HG02642 (cell line): ENCODE data around the gene ASZ1.

Experiments used
- ATAC-seq: cut with Tn5 transposase; IDR thresholded peaks from one replicate; pipeline ENCODE4 v1.9.1; 2021; ENCODE audit warnings: mild to moderate bottlenecking; ENCODE audit not compliant: unreplicated experiment, poor library complexity

Gene ASZ1

DNA sequence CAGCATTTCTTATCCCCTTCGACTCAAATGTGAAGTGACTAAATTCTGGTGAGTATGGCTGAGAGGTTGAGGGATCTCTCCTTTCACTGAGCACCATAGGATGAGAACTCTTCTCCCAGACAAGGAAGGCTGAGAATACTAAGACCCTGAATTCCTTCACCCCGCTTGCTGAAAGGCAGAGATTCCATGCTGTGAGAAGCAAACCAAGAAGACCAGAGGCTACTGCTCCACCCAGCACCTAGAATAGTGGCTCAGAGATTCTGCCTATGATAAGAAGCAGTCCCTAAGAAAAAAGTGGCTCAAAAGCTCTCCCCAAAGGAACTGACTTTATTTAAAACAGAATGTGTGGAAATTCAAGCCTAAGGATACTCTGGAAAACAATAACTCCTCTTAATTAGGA, 77.7 kb downstream of the ASZ1 start:
- ATAC-seq: no peak

- ATAC-seq: peak; percentile 92
Measured at GRCh38 chr7:117347962-117348672, 79.2 kb downstream of the ASZ1 start.

DNA sequence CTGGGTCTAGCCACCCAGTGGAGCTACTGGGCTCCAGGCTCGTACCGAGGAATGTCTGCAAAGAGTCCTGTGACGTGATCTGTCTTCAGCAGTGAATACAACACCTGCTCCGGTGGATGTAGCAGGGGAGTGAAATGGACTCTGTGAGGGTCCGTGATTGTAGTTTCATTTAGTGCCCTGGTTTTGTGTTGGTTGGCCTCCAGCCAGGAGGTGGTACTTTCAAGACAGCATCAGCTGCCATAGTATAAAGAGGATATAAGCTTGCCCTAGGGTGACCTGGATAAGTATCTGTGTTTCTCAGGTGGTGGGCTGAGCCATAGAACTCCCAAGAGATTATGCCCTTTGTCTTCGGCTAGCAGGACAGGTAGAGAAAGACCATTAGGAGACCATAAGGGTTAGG, 79.8 kb downstream of the ASZ1 start:
- ATAC-seq: peak; percentile 21

- ATAC-seq: no peak
Measured at GRCh38 chr7:117346161-117346560, 81.1 kb downstream of the ASZ1 start.

- no peak for ATAC-seq
Measured at GRCh38 chr7:117338020-117338419, 89.3 kb downstream of the ASZ1 start.

GRCh38 chr7:117333168-117333567, 94.1 kb downstream of the ASZ1 start:
- ATAC-seq: no peak

GRCh38 chr7:117332031-117332430, 95.3 kb downstream of the ASZ1 start:
- ATAC-seq: no peak

GRCh38 chr7:117325836-117326235, 101.5 kb downstream of the ASZ1 start:
- no peak for ATAC-seq

- no peak for ATAC-seq
Measured at GRCh38 chr7:117324960-117325359, 102.3 kb downstream of the ASZ1 start.

DNA sequence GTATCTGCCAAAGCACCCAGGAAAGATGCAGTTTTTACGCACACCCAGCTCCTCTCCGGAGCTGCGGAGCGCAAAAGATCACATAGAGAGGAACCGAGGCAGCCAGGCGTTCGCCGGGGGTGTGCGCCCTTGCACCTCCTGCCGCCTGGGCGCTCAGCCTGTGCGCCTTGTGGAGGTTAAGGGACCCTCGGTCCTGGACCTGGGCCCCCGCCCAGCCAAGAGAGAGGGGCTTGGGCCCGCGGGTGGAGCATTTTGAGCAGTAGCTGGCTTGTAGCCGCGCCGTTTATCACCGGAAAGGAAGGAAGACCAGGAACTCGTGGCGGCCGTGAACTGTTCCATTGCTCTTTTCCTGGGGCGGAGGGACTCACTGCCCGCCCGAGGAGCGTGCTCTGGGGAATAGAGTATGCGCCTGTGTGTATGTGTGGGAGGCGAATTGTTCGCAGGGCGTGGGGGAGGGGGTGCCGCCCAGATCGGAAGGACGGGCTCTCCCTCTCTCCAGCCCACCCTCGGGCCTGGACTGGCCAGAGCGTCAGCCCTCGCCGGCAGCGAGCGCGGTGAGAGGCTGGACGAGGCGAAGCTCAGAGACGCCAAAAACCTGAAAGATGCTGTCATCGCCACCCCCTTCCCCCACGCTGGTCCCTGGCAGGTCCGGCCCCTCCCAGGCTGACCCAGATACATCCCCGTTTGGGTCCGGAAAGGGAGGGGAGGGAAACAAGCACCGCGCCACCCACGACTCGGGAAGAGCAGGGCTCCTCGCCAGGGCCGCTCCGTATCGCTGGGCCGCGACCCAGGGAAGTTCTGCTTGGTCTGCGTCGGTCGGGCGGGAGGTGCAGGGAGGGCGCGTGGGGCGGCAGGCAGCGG, 103.2 kb downstream of the ASZ1 start:
- ATAC-seq: no peak

DNA sequence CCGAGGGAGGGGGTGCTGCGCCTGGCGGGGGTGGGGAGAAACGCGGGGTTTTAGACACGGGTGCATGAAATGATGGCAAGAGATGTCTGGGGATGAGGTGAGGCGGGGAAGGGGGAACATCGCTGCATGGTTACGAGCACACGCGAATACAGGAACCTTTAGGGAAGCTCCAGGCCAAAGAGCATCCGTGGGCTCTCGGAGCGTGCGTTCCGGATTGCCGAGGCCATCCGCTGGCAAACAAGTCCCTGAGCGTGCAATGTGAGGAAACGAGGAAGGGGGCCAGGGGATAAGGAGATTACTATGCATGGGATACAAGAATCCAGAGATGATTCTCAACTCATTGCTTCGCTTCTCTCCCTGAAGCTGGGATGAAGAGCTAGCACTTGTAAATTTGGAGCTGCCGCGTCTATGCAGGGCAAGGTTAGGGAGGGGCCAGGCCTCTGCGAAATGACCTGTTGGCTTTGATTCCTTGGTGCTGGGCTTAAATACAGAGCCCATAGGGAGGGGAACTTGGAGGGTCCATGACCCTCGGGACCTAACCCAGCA, 103.9 kb downstream of the ASZ1 start:
- ATAC-seq: no peak

DNA sequence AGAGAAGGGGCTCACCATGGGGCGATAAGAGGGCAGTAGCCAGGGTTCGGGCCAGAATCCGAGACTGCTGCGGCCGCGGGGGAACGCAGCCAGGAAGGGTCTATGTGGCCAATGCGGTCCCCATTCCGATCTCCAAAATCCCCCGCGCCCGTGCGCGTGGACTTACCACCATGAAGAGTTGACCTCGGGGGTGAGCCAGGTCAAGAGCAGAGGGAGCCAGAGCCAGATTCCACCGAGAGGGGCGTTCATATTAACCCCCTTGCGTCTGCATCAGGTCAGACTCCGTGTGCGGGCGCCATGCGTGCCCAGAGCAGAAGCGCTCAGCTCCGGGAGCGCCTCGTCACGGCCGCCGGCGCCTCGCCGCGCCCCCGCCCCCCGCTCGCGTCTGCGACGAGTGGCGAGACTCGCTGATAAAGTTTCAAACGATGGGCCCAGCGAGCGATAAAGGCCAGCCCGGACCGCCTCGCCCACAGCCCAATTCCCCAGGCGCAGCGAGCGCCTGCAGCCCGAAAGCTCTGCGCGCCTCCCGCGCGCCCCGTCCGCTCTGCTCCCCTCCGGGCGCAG, 104.5 kb downstream of the ASZ1 start, which contains the start of gene WNT2:
Gene WNT2 (minus strand): TSS at position 318 of the 564 bp plus-strand sequence. CDS start 69 bp downstream, at position 249.
- no peak for ATAC-seq

DNA sequence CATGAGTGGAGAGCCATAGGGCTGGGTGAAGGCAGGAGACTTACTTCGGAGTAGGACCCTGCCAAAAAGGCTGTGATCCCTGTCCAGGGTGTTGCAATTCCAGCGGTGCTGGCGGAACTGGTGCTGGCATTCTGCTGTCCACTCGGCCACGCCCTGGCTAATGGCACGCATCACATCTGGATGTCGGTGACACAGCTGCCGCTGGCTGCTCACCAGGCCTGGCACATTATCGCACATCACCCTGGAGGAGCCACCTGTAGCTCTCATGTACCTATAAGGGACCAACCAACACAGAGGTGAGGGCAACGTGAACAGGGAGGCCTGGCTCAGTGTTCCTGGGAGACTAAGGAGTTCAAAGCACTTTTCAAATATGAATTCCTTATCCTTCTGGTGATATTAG, 106.8 kb downstream of the ASZ1 start:
- no peak for ATAC-seq

- no peak for ATAC-seq
Measured at GRCh38 chr7:117319181-117319580, 108.1 kb downstream of the ASZ1 start.

GRCh38 chr7:117313582-117313981, 113.7 kb downstream of the ASZ1 start:
- ATAC-seq: no peak
